Mammary epithelial cell (primary cell): ENCODE results near the gene SLC24A3.

Experiments used
- CTCF ChIP-seq, 2 donors: IDR thresholded peaks in 1 of 2; conservative IDR thresholded peaks in 1 of 2; 2 replicates each; pipeline ENCODE4 v1.5.1; 2011 to 2012; ENCODE audit warnings: inconsistent platforms in 2 of 2, low read length in 2 of 2, mild to moderate bottlenecking in 2 of 2, control low read depth in 1 of 2, low read depth in 1 of 2; ENCODE audit not compliant: insufficient read depth in 1 of 2; ENCODE audit errors: extremely low read depth in 1 of 2
- EZH2 ChIP-seq: IDR thresholded peaks from 2 replicates; pipeline ENCODE4 v1.6.1; 2012; ENCODE audit warnings: low read length, inconsistent platforms, borderline replicate concordance

GRCh38 chr20:19750907-19751636, 538.6 kb downstream of the SLC24A3 start:
- TF ChIP-seq CTCF (conservative IDR thresholded peaks at IDR 0.05 in 1 of 2, IDR thresholded peaks at IDR 0.05 in 1 of 2; ENCODE audit: extremely low read depth in 1 of 2, insufficient read depth in 1 of 2, low read depth in 1 of 2, low read length in 2 of 2) (no peak), EZH2 (no peak)
